Fibroblast of lung (primary cell): ENCODE data around the gene EPG5. TPM values are rescaled to one million over a fixed set of nuclear protein-coding genes. Genes with fewer than 3 reads are reported as not detected.

Source experiments
- DNase-seq, 2 donors: peaks; one replicate each; pipeline versions ENCODE4 v3.0.0 to v3.0.0-alpha.2; 2010; ENCODE audit warnings: low read depth in 2 of 2
- H2AFZ ChIP-seq: 2 replicates; pipeline ENCODE4 v1.5.1; 2012; ENCODE audit warnings: low read length, control low read depth, inconsistent platforms
- H3K27ac ChIP-seq: 2 replicates; pipeline ENCODE4 v1.5.1; 2011; ENCODE audit warnings: low read length, control low read depth; ENCODE audit not compliant: insufficient read depth
- H3K27me3 ChIP-seq: 2 replicates; pipeline ENCODE4 v1.5.1; 2011; ENCODE audit warnings: mild to moderate bottlenecking, low read length; ENCODE audit not compliant: control insufficient read depth, insufficient read depth
- H3K36me3 ChIP-seq: 2 replicates; pipeline ENCODE4 v1.5.1; 2011; ENCODE audit warnings: low read length; ENCODE audit not compliant: control insufficient read depth, insufficient read depth
- H3K4me1 ChIP-seq: 2 replicates; pipeline ENCODE4 v1.5.1; 2011; ENCODE audit warnings: low read length; ENCODE audit not compliant: control insufficient read depth, insufficient read depth; ENCODE audit errors: extremely low read depth
- H3K4me2 ChIP-seq: 2 replicates; pipeline ENCODE4 v1.5.1; 2011; ENCODE audit warnings: low read length, control low read depth; ENCODE audit not compliant: insufficient read depth; ENCODE audit errors: extremely low read depth
- H3K4me3 ChIP-seq, 4 experiments: fragments of 200-600 bp in 1 of 4; sonication (generic) in 1 of 4; replicated peaks in 1 of 4; 2 replicates each; pipeline ENCODE4 v1.5.1; 2011 to 2016; ENCODE audit warnings: low read length in 4 of 4, low read depth in 3 of 4, mild to moderate bottlenecking in 3 of 4, control low read depth in 2 of 4, inconsistent platforms in 1 of 4, mixed read lengths in 1 of 4; ENCODE audit not compliant: insufficient read depth in 1 of 4; ENCODE audit errors: control extremely low read depth in 1 of 4
- H3K79me2 ChIP-seq: 2 replicates; pipeline ENCODE4 v1.5.1; 2012; ENCODE audit warnings: mild to moderate bottlenecking, low read length, inconsistent platforms; ENCODE audit not compliant: control insufficient read depth, insufficient read depth
- H3K9ac ChIP-seq: 2 replicates; pipeline ENCODE4 v1.5.1; 2011; ENCODE audit warnings: mild to moderate bottlenecking, low read length, control low read depth; ENCODE audit not compliant: insufficient read depth
- H3K9me3 ChIP-seq: 2 replicates; pipeline ENCODE4 v1.5.1; 2012; ENCODE audit warnings: low read depth, low read length; ENCODE audit not compliant: control insufficient read depth, insufficient read depth
- H4K20me1 ChIP-seq: 2 replicates; pipeline ENCODE4 v1.5.1; 2011; ENCODE audit warnings: low read length; ENCODE audit not compliant: control insufficient read depth, insufficient read depth; ENCODE audit errors: extremely low read depth
- CTCF ChIP-seq, 2 donors: IDR thresholded peaks in 1 of 2; conservative IDR thresholded peaks in 1 of 2; 1 replicate in 1 of 2; 2 replicates in 1 of 2; pipeline ENCODE4 v1.5.1; 2011 to 2012; ENCODE audit warnings: low read length in 2 of 2, control low read depth in 1 of 2, inconsistent platforms in 1 of 2, low read depth in 1 of 2, mild to moderate bottlenecking in 1 of 2
- EZH2 ChIP-seq: IDR thresholded peaks from 2 replicates; pipeline ENCODE4 v1.5.1; 2012; ENCODE audit warnings: low read length, control low read depth, mild to moderate bottlenecking; ENCODE audit errors: missing control alignments
- polyA plus RNA-seq, 2 donors: library from polyadenylated mRNA; depleted of rRNA in 1 of 2; stranded (reverse) in 1 of 2; unstranded in 1 of 2; fragments of >200 nt; gene quantifications; 2 replicates each; pipeline ENCODE4 v1.2.1, GENCODE V29; 2011 to 2012; ENCODE audit warnings: missing spikeins in 1 of 2
- total RNA-seq: library from RNA; depleted of rRNA; stranded (reverse); fragments of >200 nt; gene quantifications from 2 replicates; pipeline ENCODE4 v1.2.1, GENCODE V29; 2014

The EPG5 gene
- total and polyA plus RNA-seq, 2 donors (not counting 1 experiment from before 2014, with no cell fraction given) = 60.0 to 87.4 TPM

GRCh38 chr18:45865466-45865865 lies 101.7 kb downstream of the EPG5 start:
- no peak for TF ChIP-seq EZH2
- no peak for TF ChIP-seq CTCF (conservative IDR thresholded peaks at IDR 0.05 in 1 of 2, IDR thresholded peaks at IDR 0.05 in 1 of 2; ENCODE audit: low read depth in 1 of 2, low read length in 2 of 2)
- H3K36me3 ChIP-seq = peaks cover 28% of the 10 kb centered on the region
- no peaks in the 10 kb centered on the region for H3K79me2 ChIP-seq
- H2AFZ ChIP-seq = no peak overlapping the region
- H4K20me1 ChIP-seq = no peaks in the 10 kb centered on the region
- H3K4me1 ChIP-seq = no peaks in the 10 kb centered on the region
- H3K4me2 ChIP-seq = no peak overlapping the region
- no peaks in the 10 kb centered on the region for H3K27me3 ChIP-seq
- no peak overlapping the region for H3K4me3 ChIP-seq
- no peak for DNase-seq
- no peak overlapping the region for H3K9ac ChIP-seq
- H3K9me3 ChIP-seq = no peaks in the 10 kb centered on the region
- H3K27ac ChIP-seq = no peak overlapping the region

GRCh38 chr18:45864081-45864480 lies 103.0 kb downstream of the EPG5 start:
- DNase-seq = no peak
- no peaks in the 10 kb centered on the region for H3K27me3 ChIP-seq
- no peak overlapping the region for H3K9ac ChIP-seq
- no peaks in the 10 kb centered on the region for H4K20me1 ChIP-seq
- H3K4me2 ChIP-seq = no peak overlapping the region
- no peaks in the 10 kb centered on the region for H3K4me1 ChIP-seq
- no peak overlapping the region for H3K27ac ChIP-seq
- no peaks in the 10 kb centered on the region for H3K79me2 ChIP-seq
- no peak overlapping the region for H3K4me3 ChIP-seq
- peaks cover 32% of the 10 kb centered on the region for H3K36me3 ChIP-seq
- H3K9me3 ChIP-seq = no peaks in the 10 kb centered on the region
- H2AFZ ChIP-seq = no peak overlapping the region
- TF ChIP-seq EZH2 (no peak), CTCF (conservative IDR thresholded peaks at IDR 0.05 in 1 of 2, IDR thresholded peaks at IDR 0.05 in 1 of 2; ENCODE audit: low read depth in 1 of 2, low read length in 2 of 2) (no peak)

- H3K79me2 ChIP-seq = no peaks in the 10 kb centered on the region
- H3K4me3 ChIP-seq = no peak overlapping the region
- H3K27me3 ChIP-seq = no peaks in the 10 kb centered on the region
- H3K36me3 ChIP-seq = peaks cover 34% of the 10 kb centered on the region
- no peaks in the 10 kb centered on the region for H4K20me1 ChIP-seq
- no peaks in the 10 kb centered on the region for H3K9me3 ChIP-seq
- no peak overlapping the region for H2AFZ ChIP-seq
- TF ChIP-seq EZH2 = no peak
- no peak for TF ChIP-seq CTCF (conservative IDR thresholded peaks at IDR 0.05 in 1 of 2, IDR thresholded peaks at IDR 0.05 in 1 of 2; ENCODE audit: low read depth in 1 of 2, low read length in 2 of 2)
- no peak overlapping the region for H3K4me2 ChIP-seq
- no peak overlapping the region for H3K9ac ChIP-seq
- no peak for DNase-seq
- H3K4me1 ChIP-seq = no peaks in the 10 kb centered on the region
- H3K27ac ChIP-seq = no peak overlapping the region
These were observed 103.7 kb downstream of the EPG5 start for GRCh38 chr18:45863469-45863868.
